ENCODE data around the gene LRRC66.

The LRRC66 gene

GRCh38 chr4:52015366-52015765 is 4.8 kb downstream of the LRRC66 start:
- no peak for DNase-seq

- no peak for DNase-seq
Observed at GRCh38 chr4:52014903-52015302, 5.3 kb downstream of the LRRC66 start.

DNA sequence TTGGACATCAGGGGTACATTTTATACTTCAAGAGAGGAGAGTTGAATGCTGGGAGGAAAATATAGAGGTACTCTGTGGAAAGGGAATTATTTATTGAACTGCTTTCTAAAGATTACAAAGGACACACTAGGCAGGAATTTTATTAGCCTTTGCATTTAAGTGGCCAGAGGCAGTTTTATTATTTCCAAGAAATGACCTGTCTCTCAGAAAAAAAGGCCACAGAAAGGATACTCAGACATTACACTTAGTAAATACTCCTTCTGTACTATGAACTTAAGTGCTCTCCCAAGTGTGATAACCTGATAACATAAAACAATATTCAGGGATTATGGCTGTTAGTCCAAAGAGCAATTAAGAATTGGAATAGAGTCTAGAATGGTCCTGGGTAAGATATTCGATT is 7.5 kb downstream of the LRRC66 start:
- DNase-seq = no peak

DNA sequence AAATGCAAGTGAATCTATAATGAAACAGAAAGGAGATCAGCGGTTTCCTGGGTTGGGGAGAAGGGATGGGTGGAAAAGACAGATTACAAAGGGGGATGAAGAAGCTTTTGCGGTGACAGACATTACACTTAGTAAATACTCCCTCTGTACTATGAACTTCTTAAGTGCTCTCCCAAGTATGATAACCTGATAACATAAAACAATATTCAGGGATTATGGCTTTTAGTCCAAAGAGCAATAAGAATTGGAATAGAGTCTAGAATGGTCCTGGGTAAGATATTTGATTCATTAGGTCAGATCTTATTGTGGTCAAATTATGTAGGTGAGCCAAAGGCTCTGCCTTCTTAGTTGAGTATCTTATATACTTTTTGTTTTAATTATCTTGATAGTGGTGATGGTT is 9.2 kb downstream of the LRRC66 start:
- no peak for DNase-seq

DNA sequence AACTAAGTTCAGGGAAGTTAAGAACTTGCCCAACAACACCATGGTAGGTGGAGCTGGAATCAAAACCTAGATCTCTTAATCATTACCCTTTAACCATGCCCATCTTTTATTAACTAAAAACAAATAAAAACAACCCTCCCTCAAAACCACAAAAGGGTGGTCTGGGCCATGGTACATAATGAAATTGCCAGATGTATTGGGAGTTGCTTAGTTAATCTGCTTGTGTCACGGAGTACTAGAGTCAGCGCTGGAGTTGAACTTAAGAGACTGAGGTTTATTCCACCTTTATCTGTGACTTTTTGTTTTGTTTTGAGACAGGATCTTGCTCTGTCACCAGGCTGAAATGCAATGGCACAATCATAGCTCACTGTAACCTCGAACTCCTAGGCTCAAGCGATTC is 13.3 kb downstream of the LRRC66 start:
- no peak for DNase-seq

DNA sequence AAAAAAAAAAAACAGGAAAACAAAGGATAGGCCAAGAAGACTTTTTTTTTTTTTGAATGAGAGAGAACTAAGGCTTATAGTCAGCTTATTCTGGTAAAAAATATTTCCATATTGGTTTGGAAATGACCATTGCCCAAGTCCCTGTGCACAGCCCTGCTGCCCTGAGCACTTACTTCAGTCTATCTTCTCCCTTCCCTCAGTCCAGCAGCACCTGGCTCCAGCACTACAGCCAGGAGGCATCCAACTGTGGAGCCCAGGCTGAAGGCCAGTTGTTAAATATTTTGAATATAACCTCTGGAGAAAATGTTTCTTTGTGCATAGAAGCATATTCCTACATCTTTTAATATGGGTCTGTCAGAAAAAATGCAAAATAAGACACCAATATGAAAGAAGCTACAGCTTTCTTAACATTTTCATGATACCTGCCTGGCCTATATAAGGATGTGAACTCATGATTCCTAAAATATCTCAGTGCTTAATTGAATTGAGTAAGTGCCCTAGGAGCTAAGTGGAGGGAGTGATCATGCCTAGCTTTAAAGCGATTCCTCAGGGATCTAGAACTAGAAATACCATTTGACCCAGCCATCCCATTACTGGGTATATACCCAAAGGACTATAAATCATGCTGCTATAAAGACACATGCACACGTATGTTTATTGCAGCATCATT is 14.4 kb downstream of the LRRC66 start:
- DNase-seq = no peak

DNA sequence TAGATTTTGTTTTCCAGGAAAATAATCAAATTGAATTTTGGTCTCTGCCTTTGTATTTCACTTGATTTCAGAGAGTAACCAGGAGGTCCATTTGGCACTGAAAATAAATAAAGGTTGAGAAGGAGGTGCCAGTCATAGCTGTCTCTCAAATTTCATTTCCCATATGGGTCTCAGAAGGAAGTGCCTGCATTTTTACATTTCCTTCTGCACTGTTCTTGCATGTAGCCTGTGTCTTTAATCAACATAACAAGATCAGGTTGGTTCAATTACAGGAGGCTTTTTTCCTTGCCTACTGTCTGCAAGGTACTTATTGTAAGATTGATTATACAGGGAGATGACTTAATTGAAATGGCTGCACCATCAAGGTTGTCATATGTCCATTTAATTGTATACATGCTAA is 15.7 kb downstream of the LRRC66 start:
- no peak for DNase-seq

DNA sequence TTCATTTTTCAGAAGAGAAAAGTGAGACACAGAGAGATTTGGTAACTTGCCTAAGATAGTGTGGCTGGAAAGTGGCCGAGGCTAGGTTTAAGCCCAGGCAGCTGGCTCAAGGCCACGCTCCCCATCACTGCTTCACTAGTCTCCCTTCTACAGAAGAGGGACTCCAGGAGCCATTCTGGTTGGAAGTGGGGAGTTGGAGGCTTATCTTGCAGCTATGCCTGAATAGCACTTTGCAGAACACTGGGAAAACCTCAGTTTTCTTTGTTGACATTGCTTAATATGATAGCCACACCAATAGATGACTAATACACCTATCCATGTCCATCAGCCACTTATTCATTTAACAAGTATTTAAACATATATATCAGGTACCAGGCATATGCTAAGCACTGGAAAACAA is 18.5 kb downstream of the LRRC66 start:
- no peak for DNase-seq

DNA sequence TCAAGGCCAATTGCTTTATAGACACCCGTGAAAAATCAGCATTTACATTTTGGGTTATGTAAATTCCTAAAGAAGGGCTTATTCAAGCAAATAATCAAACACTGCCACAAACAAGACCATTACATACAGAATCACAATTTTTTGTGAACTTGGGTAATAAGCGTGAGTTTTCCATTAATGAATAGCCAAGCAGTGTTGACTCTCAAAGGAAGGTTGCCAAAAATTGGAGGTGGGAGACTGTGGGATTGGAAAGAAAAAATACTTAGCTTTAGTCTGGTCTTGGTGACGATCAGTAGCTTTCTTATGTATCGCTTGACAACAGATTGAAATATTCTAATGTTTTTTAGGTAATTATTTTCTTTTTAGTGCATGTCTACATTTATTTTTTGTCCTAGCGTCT is 20.9 kb downstream of the LRRC66 start:
- DNase-seq = no peak

GRCh38 chr4:51998837-51999236 is 21.3 kb downstream of the LRRC66 start:
- DNase-seq = no peak

- no peak for DNase-seq
Observed at GRCh38 chr4:51997647-51998046, 22.5 kb downstream of the LRRC66 start.

GRCh38 chr4:51995647-51996220 is 24.4 kb downstream of the LRRC66 start:
- DNase-seq = no peak

GRCh38 chr4:51965862-51966261 is 54.3 kb downstream of the LRRC66 start:
- DNase-seq = no peak

GRCh38 chr4:51963841-51964517 is 56.2 kb downstream of the LRRC66 start:
- peak in 1 of 58 donors; percentile 3 for DNase-seq

DNA sequence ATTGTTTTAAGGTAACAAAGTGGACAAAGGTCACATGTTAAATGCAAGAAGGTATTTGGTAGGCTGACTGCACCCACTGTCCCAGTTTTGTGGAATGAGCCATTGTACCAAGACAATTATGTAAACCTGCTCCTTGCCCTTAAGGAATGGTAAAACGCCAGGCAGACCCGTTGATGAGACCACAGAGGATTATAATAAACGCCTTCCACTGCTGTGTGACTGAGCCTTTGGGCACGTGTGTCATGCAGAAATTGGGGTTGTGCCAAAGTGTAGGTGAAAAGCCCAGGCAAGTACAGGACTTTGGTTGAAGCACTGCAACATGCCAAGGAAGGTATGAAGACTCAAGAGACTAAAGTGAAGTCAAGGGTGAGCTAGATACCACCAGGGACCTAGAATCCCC is 59.7 kb downstream of the LRRC66 start:
- no peak for DNase-seq

- DNase-seq = no peak
Observed at GRCh38 chr4:51958199-51958968, 61.8 kb downstream of the LRRC66 start.
